Bronchial epithelial cell (primary cell): ENCODE data around the gene SLC12A3. TPM values are rescaled to one million over a fixed set of nuclear protein-coding genes. Genes with fewer than 3 reads are reported as not detected.
A peak's percentile ranks its signal among the peaks of the same experiment; 100 is the strongest.

Experiments used
- DNase-seq: peaks from one replicate; pipeline ENCODE4 v3.0.0-alpha.2; 2010; ENCODE audit warnings: low read depth
- FAIRE-seq: peaks from 2 replicates; lab custom pipeline; 2011; peaks lifted over from hg19 to GRCh38; lab: Jason Lieb, UNC
- H3K27me3 ChIP-seq: 2 replicates; pipeline ENCODE4 v1.5.1; 2011; ENCODE audit warnings: low read length; ENCODE audit not compliant: control insufficient read depth, insufficient read depth
- H3K36me3 ChIP-seq: 2 replicates; pipeline ENCODE4 v1.5.1; 2011; ENCODE audit warnings: low read length; ENCODE audit not compliant: control insufficient read depth, insufficient read depth
- H3K4me3 ChIP-seq: 2 replicates; pipeline ENCODE4 v1.5.1; 2011; ENCODE audit warnings: mild to moderate bottlenecking, low read depth, low read length, control low read depth
- CTCF ChIP-seq: IDR thresholded peaks from 2 replicates; pipeline ENCODE4 v1.5.1; 2011; ENCODE audit warnings: mild to moderate bottlenecking, moderate library complexity, low read length, control low read depth, inconsistent platforms; ENCODE audit not compliant: insufficient read depth, severe bottlenecking
- total RNA-seq: library from RNA; depleted of rRNA; stranded (reverse); fragments of >200 nt; gene quantifications from 2 replicates; pipeline ENCODE4 v1.2.1, GENCODE V29; 2014

SLC12A3 gene
- total RNA-seq, 1 donor from 2014 or later, result not detected

- FAIRE-seq, result no peak
- Histone ChIP-seq H3K36me3 (peaks cover 3% of the 10 kb centered on the region), H3K4me3 (no peak overlapping the region), H3K27me3 (no peaks in the 10 kb centered on the region)
- TF ChIP-seq CTCF, result no peak
- peak; percentile 74 for DNase-seq
Observed at GRCh38 chr16:56848955-56849689, 15.9 kb upstream of the SLC12A3 start.

- TF ChIP-seq CTCF, result no peak
- DNase-seq (no peak), FAIRE-seq (no peak)
- Histone ChIP-seq H3K4me3 (no peak overlapping the region), H3K36me3 (peaks cover 2% of the 10 kb centered on the region), H3K27me3 (no peaks in the 10 kb centered on the region)
Observed at GRCh38 chr16:56849690-56850680, 15.0 kb upstream of the SLC12A3 start.

- no peak for FAIRE-seq
- no peak overlapping the region for H3K4me3 ChIP-seq
Observed at GRCh38 chr16:56851671-56852400, 13.2 kb upstream of the SLC12A3 start.

DNA sequence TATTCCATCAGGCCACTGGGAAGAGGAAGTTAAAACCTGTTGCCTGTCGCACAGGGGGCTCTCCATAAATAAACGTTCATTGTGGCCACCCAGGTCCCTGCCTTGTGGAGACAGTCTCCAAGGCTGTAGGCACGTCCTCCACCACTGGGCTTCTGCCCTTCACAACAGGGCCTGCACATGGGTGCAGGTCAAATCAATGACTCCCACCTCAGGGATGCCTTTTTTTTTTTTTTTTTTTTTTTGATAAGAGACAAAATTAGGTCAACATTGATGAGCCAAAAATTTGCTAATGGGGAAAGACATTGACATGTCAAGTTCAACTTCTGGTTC is 12.6 kb upstream of the SLC12A3 start:
- Histone ChIP-seq H3K36me3 (no peaks in the 10 kb centered on the region), H3K4me3 (no peak overlapping the region), H3K27me3 (no peaks in the 10 kb centered on the region)
- no peak for FAIRE-seq
- TF ChIP-seq CTCF, result no peak
- DNase-seq, result no peak

More at GRCh38 chr16:56851671-56852400, 13.2 kb upstream of the SLC12A3 start:
- TF ChIP-seq CTCF, result peak; percentile 14
- Histone ChIP-seq H3K36me3 (no peaks in the 10 kb centered on the region), H3K27me3 (no peaks in the 10 kb centered on the region)
- no peak for DNase-seq

- TF ChIP-seq CTCF, result no peak
- H3K4me3 ChIP-seq, result no peak overlapping the region
- FAIRE-seq (no peak), DNase-seq (no peak)
- H3K27me3 ChIP-seq, result no peaks in the 10 kb centered on the region
- no peaks in the 10 kb centered on the region for H3K36me3 ChIP-seq
Observed at GRCh38 chr16:56852968-56853367, 12.0 kb upstream of the SLC12A3 start.
